Activated effector memory CD4-positive, alpha-beta T cell treated with Interleukin-2 at 50 U/mL for 16 hours (primary cell): ENCODE data around the gene TTC39B.

Experiments used
- DNase-seq: peaks from one replicate; pipeline ENCODE4 v3.0.0-alpha.2; 2020

TTC39B gene

DNA sequence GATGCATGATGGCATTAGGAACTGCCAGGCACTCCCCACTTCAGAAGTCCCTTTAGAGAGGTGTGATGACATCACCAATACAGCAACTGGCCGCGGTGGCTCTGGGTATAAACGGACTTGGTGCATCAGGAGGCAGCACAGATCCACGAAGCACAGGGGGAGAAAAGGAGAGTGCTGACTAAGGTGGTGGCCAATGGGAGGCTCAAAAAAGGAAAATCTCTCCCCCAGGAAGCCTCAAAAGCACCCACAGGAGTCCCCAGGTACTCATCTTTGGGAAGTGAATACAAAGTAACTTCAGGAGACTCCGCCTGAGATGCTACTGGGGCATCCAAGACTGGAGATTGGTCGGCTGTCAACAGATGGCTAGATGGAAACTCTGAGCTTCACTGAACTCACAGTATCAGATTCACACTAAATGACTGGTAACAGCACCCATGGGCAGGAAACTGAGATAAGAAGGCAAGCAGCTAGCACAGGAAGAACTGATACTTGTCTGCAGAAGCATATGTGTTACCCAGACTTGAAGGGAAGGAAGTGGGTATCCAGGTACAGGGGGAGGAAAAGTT, 7.6 kb downstream of the TTC39B start:
- no peak for DNase-seq

DNA sequence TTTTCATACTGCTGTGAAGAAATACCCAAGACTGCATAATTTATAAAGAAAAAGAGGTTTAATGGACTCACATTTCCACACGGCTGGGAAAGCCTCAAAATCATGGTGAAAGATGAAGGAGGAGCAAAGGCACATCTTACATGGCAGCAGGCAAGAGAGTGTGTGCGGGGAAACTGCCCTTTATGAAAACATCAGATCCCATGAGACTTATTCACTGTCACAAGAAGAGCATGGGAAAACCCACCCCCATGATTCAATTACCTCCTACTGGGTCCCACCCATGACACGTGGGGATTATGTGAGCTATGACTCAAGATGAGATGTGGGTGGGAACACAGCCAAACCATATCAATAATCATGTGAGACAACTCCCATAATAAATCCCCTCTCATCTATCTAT, 8.7 kb downstream of the TTC39B start:
- no peak for DNase-seq

DNA sequence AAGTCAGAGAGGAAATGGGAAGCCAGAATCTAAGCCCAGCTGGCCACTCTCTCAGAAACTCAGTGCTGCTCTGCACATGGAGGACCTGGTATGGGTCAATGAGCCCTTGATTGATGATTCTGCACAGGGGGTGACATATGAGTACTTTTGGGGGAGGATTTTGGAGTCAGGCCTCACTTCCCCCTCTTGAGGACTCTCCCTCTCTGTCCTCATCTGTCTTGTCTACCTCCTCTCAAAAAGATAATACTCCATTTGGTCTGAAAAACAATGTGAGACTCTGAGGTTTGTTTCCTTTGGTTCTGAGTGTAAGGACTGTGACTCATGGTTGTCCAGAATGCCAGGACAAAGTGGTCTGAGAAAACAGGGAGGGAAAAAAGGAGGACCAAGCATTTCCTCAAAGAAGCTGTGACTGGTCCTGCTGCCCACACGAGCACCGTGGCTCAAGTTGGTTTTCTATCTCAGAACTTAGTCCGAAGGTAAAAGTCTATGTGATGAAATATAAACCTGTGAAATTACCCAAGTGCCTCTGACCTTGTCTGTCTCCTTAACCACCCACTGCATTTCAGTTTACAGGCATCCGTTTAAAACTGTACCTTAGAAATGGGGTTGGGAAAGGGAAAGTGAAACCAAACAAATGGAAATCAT, 11.1 kb downstream of the TTC39B start:
- no peak for DNase-seq

- no peak for DNase-seq
Observed at GRCh38 chr9:15294604-15295003, 12.4 kb downstream of the TTC39B start.

GRCh38 chr9:15293804-15294316, 13.2 kb downstream of the TTC39B start:
- no peak for DNase-seq

GRCh38 chr9:15293084-15293483, 13.9 kb downstream of the TTC39B start:
- DNase-seq, result no peak

GRCh38 chr9:15289603-15290002, 17.4 kb downstream of the TTC39B start:
- DNase-seq, result no peak

DNA sequence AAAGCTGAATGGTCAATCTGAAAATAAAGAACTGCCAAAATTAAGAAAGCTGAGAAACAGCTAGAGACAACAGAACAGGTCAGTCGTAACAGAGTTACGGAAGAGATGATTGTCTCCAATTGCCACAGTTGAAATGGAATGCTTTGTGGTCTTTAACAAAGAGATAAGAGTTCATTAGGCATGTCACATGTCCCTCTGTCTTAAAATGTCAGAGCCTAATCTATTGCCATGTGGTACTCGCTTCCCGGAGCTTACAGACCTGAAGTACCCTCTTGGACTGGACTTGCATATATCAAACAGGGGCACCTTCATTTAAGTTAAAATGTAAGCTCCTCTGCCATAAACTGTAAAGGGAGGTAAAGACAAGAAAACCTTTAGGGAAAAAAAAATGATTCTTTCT, 19.7 kb downstream of the TTC39B start:
- DNase-seq, result no peak

- no peak for DNase-seq
Observed at GRCh38 chr9:15286161-15286821, 20.7 kb downstream of the TTC39B start.

DNA sequence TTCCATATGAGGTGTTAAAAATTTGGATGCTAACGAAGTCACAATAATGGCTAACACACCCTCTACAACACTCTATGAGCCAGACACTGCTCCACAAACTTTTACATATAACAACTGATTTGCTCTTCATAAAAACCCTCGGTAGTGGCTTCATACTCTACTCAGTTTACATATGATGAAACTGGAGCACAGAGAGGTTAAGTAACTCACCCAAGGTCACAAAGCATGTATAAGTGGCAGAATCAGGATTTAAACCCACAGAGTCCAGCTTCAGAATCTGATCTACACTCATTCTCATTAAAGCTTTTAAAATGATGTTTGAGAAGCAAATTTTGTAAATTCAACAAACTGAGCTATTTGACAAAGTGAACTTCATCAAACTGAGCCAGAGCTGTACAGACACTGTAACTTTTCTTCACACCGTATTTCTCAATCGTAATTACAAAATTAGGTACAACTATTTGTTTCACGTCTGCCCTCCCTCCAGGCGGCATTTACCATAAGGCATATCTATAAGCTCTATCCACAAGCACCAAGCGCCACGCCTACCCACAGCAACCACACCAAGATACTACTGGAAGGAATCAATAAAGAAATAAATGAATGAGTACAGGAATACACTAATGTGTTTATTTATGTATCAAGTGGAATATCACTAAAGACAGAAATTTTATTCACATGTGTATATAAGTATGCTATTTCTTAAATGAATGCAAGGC, 24.3 kb downstream of the TTC39B start:
- no peak for DNase-seq

DNA sequence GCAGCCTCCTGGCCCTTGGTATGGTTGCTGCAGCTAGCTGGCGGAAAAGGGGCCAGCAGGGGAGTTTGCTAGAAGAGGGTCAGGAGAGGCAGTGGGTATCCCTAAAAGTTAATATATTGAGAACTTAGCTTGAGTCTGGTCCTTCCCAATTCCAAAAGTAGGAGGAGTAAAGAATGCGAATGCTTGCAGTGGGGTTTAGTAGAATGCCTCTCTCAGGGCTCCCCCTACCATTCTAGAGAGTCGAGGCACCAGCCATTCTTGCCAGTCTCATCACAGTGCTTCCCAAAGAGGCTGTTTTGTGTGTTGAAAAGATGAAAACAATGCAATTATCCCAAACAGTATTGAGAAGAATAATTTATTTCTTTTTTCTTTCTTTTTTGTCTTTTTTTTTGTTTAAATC, 26.4 kb downstream of the TTC39B start:
- DNase-seq, result no peak

DNA sequence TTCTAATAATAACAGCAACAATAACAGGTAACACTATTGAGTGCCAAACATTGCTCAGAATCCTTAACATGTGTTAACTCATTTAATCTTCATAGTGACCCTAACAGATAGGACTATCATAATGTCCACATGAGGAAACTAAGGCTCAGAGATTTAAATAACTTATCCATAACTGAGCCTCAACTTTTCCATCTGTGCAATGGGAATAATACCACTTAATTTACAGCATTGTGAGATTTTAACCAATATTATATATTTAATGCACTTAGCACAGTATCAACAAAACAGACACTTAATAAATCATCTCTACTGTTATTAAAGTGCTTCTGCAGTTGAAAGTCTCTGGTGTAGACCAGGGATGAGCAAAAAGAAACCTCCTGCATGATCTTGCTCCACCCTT, 28.2 kb downstream of the TTC39B start:
- DNase-seq, result no peak

- DNase-seq, result no peak
Observed at GRCh38 chr9:15278091-15278687, 28.8 kb downstream of the TTC39B start.

GRCh38 chr9:15277400-15278090, 29.5 kb downstream of the TTC39B start:
- DNase-seq, result no peak

- DNase-seq, result no peak
Observed at GRCh38 chr9:15276328-15276938, 30.6 kb downstream of the TTC39B start.

DNA sequence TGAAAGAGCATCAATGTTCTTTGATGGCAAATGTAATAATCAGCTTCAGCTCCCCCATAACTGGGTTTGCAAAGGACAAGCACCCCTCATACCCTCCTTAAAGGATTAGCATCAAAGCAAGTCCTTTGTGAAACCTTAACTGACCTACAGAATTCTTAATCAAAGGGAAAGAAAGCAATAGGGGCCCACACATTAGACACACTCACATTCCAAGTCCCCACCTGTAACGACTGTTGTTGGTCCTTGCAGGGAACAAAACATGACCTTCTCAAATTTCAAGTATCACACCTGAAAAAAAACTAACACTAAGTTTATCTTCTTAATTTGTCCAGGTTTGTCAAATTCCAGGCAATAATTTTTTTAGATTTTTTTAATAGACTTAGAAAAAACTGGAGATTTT, 32.6 kb downstream of the TTC39B start:
- no peak for DNase-seq

DNA sequence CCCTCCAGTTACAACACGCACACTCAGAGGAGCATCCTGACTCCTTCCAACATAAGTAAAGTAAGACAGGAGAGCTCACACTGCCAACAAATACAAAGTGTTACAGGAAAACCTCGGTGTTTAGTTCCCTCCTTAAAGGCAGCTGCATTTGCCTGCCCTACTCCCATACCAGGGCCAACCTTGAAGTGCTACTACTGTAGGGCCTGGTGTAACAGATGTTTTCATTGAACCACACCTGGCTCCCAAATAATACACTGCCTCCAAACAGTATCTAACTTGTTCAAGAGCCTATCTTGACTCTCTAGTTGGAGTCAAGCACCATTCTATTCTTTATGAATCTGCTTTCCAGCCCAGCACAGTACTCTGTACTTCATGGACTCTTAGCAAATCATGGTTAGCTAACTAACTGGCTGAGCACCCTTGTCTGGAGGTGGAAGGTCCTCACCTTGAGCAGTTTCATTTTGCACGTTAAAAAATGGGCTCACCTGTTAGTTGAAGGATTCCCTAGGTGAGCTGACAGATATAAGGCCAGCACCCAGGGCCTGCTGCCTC, 34.6 kb downstream of the TTC39B start:
- no peak for DNase-seq

DNA sequence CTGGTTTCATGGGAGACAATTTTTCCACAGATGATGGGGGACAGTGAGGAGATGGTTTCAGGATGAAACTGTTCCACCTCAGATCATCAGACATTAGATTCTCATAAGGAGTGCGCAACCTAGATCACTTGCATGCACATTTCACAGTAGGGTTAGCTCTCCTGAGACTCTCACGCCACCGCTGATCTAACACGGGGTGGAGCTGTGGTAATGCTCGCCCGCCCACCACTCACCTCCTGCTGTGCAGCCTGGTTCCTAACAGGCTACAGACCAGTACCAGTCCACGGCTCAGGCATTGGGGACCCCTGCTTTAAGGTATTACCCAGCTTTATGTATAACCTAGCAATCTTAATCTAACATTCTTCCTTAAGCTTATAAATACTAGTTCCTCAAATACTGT, 35.6 kb downstream of the TTC39B start:
- DNase-seq, result no peak

- no peak for DNase-seq
Observed at GRCh38 chr9:15268782-15269181, 38.2 kb downstream of the TTC39B start.

DNA sequence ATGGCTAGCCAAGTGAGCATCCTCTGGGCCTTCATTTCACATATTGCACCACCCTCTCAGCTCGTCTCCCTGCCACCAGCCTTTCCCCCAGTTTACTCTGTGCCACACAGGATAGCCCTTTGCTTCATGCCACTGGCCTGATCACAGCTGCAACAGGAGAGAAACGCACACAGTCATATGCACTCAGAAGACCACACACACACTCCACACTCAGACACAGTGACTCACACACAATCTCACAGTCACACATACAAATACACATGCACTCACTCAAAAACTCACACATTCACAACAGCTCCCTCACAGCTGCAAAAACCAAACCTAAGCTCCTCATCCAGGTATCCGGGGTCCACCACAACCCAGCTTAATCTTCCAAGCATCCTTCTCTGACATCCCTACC, 38.7 kb downstream of the TTC39B start:
- no peak for DNase-seq

- no peak for DNase-seq
Observed at GRCh38 chr9:15264918-15265317, 42.1 kb downstream of the TTC39B start.

DNA sequence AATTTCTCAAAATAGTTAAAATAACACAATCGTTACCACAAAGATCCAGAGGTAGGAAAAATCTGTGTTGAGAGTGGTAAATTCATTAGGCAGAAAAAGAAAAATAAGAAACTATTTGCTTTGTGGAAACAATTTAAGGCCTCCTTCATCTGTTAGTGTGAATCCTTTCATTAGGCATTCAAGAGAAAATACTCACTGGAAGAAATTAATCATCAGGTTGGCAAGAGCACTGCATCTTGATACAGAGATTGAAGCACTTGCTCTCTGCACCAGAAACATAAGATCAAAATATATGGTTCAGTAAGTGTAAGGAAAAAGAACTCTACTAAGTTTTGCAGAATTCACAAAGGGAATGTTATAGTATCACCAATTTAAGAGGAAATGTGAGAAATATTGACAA, 44.4 kb downstream of the TTC39B start:
- DNase-seq, result no peak
